ENCODE results near the gene ABCC1.
A peak's percentile ranks its signal among the peaks of the same experiment; 100 is the strongest.
"Not testable (repeated sequence)": the region's sequence is repeated elsewhere in the genome, so short reads cannot be mapped to it uniquely, and the experiment has no call there.

Gene ABCC1

DNA sequence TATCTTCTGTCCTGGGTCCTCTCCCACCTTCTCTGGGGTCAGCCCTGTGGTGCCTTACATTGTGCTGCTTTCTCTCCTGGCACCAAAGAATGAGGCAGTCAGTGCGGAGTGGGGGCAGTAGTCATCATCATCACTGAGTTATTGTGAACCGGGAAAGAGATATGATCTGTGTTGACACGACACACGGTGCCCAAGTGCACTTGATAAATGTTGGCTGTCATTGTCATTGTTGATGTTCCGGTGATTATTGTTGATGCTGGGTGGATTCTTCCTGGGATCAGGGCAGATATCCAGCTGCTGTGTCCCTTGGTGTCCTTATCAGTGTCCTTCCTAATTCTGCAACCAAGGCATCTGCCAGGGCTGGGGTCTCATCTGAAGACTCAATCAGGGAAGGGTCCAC, 152.2 kb downstream of the ABCC1 start:
- DNase-seq (ENCODE audit: low read depth in 1 of 2, low spot score in 1 of 2): no peak
- no peak for TF ChIP-seq JUND (IDR thresholded peaks at IDR 0.05; ENCODE audit: low read depth)
- in situ Hi-C loops (cut with HindIII; ENCODE audit: low pct_unique_long_range_greater_than_20kb, low sequenced_read_pairs): no loop called here

DNA sequence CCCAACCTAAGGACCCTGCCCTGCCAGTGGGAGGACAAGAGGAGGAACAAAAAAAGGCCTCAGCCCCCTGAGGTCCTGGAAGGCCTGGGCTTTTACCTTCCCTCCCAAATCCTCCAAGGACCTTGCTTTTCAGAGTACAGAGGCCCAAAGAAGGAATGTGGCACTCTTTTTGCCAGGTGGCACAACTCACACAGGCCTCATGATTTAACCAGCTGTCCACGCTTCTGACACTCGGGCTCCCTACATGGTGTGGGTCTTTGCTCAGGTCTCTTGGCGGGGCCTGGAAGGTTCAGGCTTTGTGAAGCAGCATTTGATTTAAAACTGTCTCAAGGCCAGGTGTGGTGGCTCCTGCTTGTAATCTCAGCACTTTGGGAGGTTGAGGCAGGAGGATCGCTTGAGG, 153.3 kb downstream of the ABCC1 start:
- TF ChIP-seq JUND (IDR thresholded peaks at IDR 0.05; ENCODE audit: low read depth): no peak
- in situ Hi-C loops (cut with HindIII; ENCODE audit: low pct_unique_long_range_greater_than_20kb, low sequenced_read_pairs): no loop called here
- no peak for DNase-seq (ENCODE audit: low read depth in 1 of 2, low spot score in 1 of 2)

DNA sequence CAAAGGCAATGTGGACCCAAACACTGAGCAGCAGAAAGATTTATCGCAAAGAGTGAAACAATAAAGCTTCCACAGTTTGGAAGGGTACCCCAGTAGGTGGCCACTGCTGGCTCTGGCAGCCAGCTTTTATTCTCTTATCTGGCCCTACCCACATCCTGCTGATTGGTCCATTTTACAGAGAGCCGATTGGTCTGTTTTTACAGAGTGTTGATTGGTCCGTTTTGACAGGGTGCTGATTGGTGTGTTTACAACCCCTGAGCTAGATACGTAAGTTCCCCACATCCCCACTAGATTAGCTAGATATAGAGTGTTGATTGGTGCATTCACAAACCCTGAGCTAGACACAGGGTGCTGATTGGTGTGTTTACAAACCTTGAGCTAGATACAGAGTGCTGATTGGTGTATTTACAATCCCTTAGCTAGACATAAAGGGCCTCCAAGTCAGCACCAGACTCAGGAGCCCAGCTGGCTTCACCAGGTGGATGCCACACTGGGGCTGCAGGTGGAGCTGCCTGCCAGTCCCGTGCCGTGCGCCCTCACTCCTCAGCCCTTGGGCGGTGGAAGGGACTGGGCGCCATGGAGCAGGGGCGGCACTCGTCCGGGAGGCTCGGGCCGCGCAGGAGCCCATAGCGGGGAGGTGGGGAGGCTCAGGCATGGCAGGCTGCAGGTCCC, 154.9 kb downstream of the ABCC1 start:
- in situ Hi-C loops (cut with HindIII; ENCODE audit: low pct_unique_long_range_greater_than_20kb, low sequenced_read_pairs); DNase-seq (ENCODE audit: low read depth in 1 of 2, low spot score in 1 of 2): not testable (repeated sequence)

DNA sequence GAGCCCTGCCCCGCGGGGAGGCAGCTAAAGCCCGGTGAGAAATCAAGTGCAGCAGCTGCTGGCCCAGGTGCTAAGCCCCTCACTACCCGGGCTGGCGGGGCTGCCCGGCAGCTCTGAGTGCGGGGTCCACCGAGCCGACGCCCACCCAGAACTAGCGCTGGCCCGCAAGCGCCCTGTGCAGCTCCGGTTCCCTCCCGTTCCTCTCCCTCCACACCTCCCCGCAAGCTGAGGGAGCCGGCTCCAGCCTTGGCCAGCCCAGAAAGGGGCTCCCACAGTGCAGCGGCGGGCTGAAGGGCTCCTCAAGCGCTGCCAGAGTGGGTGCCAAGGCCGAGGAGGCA, 155.4 kb downstream of the ABCC1 start:
- DNase-seq (ENCODE audit: low read depth in 1 of 2, low spot score in 1 of 2): not testable (repeated sequence)

DNA sequence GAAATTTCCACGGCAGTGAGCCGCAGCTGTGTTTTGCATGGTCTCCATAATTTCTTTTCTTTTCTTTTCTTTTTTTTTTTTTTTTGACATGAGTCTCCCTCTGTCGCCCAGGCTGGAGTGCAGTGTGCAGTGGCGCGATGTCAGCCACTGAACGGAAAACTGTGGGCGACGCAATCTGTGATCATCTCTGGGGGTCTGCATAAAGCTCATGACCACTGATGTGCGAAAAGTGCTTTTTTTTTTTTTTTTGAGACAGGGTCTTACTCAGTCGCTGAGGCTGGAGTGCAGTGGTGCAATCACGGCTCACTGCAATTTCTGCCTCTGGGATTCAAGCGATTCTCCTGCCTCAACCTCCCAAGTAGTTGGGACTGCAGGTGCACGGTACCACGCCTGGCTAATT, 156.2 kb downstream of the ABCC1 start:
- in situ Hi-C loops (cut with HindIII; ENCODE audit: low pct_unique_long_range_greater_than_20kb, low sequenced_read_pairs): no loop called here
- no peak for TF ChIP-seq JUND (IDR thresholded peaks at IDR 0.05; ENCODE audit: low read depth)

More for the DNA sequence above, 155.4 kb downstream of the ABCC1 start:
- in situ Hi-C loops (cut with HindIII; ENCODE audit: low pct_unique_long_range_greater_than_20kb, low sequenced_read_pairs): not testable (repeated sequence)

DNA sequence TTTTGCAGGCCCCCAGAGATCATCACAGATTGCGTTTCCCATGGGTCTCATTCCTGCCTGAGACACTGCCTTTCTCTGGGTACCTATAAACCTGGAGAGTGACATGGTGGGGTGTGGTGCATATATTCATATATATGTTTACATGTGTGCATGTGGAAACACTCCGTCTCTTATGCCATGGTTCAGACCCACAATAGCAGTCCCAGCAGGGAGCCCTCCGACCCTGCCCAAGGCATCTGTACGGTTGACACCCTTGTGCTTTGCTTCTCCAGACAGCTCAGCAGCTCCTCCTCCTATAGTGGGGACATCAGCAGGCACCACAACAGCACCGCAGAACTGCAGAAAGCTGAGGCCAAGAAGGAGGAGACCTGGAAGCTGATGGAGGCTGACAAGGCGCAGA, 157.1 kb downstream of the ABCC1 start:
- TF ChIP-seq JUND (IDR thresholded peaks at IDR 0.05; ENCODE audit: low read depth): no peak
- no peak for DNase-seq (ENCODE audit: low read depth in 1 of 2, low spot score in 1 of 2)
- in situ Hi-C loops (cut with HindIII; ENCODE audit: low pct_unique_long_range_greater_than_20kb, low sequenced_read_pairs): no loop called here

More for the DNA sequence above, 156.2 kb downstream of the ABCC1 start:
- DNase-seq (ENCODE audit: low read depth in 1 of 2, low spot score in 1 of 2): no peak

DNA sequence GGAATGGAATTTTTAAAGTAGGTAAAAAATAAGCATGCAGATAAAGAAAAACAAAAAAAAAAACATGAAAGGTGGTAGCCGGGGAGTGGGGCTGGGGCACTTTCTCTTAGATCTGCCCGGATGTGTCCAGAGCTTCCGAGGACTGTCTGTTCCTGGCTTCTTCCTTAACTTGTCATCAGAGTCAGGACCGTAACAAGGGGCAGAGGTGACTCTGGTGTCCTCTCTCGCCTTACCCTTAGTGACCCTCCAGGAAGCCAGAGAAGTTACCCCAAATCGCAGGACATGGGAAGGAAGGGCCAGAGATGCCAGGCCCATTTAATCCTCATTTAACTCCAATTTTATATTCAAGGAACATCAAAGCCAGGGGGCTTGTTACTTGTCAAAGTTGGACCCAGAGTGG, 158.4 kb downstream of the ABCC1 start:
- in situ Hi-C loops (cut with HindIII; ENCODE audit: low pct_unique_long_range_greater_than_20kb, low sequenced_read_pairs): no loop called here
- no peak for TF ChIP-seq JUND (IDR thresholded peaks at IDR 0.05; ENCODE audit: low read depth)
- DNase-seq (ENCODE audit: low read depth in 1 of 2, low spot score in 1 of 2): no peak

DNA sequence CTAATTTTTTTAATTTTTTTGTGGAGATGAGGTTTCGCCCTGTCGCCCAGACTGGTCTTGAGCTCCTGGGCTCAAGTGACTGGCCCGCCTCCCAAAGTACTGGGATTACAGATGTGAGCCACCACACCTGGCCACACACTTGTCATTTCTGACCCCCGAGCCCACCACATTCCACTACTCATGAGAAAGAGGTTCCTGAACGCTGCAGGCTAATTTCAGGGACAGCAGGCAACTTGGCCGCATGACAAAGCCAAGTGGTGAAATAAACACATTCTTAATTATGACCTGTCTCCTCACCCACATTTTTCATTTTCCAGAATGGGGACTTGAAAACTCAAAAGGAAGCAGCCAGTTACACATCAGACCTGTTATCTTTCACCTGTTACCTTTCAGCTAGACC, 159.3 kb downstream of the ABCC1 start:
- in situ Hi-C loops (cut with HindIII; ENCODE audit: low pct_unique_long_range_greater_than_20kb, low sequenced_read_pairs): no loop called here
- TF ChIP-seq JUND (IDR thresholded peaks at IDR 0.05; ENCODE audit: low read depth): no peak
- DNase-seq (ENCODE audit: low read depth in 1 of 2, low spot score in 1 of 2): no peak

DNA sequence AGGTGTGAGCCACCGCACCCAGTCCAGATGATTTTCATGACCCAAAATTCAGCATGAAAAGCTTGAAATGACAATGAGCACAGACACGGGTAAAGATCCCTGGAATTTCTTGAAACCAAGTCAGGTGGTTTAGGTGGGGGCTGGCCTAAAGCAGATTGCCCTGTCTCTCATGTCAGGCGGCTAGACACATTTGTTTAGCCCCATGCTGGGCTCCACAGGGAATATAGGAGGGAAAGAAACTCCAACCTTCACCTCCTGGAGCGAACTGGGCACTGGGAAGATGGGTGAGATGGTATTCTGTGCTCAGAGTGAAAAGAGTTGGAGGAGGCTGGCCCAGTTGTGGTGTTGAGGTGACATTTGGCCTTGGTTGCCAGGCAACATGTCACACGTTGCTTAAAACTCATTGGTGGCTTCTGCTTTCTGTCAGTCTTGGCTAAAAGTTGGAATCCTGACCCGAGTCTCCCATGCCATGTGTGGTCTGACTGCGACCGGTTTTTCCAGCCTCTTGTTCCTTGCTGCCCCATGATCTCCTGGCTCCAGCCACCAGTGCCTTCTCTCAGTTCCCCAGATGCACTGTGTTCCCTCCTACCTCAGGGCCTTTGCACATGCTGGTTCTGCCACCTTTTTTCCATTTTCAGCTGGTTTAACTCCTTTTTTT, 160.2 kb downstream of the ABCC1 start:
- no peak for TF ChIP-seq JUND (IDR thresholded peaks at IDR 0.05; ENCODE audit: low read depth)
- DNase-seq (ENCODE audit: low read depth in 1 of 2, low spot score in 1 of 2): peak in 1 of 2 experiments; percentile 92
- in situ Hi-C loops (cut with HindIII; ENCODE audit: low pct_unique_long_range_greater_than_20kb, low sequenced_read_pairs): no loop called here

DNA sequence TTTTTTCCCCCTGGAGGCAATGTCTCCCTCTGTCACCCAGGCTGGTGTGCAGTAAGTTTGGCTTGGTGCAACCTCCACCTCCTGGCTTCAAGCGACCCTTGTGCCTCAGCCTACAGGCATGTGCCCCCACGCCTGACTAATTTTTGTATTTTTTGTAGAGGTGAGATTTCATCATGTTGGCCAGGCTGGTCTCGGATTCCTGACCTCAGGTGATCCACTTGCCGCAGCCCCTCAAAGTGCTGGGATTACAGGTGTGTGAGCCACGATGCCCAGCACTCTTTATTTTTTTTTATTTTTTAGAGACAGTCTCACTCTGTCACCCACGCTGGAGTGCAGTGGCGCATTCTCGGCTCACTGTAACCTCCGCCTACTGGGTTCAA, 160.7 kb downstream of the ABCC1 start:
- no peak for DNase-seq (ENCODE audit: low read depth in 1 of 2, low spot score in 1 of 2)
- no peak for TF ChIP-seq JUND (IDR thresholded peaks at IDR 0.05; ENCODE audit: low read depth)
- in situ Hi-C loops (cut with HindIII; ENCODE audit: low pct_unique_long_range_greater_than_20kb, low sequenced_read_pairs): no loop called here

DNA sequence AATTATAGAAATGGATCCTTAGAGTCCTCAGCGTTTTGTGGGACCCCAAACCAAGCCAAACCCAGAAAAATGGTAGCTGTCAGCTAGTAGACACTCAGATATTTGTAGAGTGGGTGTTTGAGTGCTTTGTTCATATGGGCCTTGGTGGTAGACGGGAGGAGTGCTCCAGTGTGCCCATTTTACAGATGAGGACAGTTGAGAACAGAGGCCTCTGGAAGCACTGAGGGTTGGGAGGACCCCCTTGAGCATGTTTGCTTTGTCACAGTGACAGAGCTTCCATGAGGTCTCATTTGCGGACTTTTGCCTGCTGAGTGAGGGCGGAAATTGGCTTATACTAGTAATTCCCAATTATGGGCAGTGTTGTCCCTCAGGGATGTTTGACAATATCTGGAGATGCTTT, 162.2 kb downstream of the ABCC1 start:
- no peak for TF ChIP-seq JUND (IDR thresholded peaks at IDR 0.05; ENCODE audit: low read depth)
- in situ Hi-C loops (cut with HindIII; ENCODE audit: low pct_unique_long_range_greater_than_20kb, low sequenced_read_pairs): no loop called here

DNA sequence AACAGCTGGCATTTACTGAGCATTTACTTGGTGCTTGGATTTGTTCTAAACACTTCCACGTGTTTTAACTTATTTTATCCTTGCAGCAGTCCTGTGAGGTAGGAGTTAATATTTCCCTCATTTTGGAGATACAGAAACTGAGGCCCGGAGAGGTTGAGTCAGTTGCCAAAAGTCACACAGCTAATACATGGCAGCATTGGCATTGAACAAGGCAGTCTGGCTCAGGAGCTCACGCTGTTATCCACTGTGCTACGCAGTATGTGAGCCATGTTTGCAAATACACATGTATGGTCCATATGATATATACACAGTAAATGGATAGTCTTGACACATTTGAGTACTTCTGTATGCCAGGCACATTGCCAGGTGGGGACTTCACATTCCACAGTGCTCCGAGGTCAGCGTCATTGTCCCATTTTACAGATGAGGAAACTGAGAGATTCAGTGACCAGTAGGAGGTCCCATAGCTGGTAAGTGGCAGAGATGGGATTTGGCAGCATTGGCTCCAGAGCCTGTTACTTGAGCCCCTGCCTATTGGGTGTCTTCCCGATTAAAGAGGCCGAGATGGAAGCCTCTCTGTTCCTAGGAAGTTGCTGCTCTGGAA, 163.1 kb downstream of the ABCC1 start:
- no peak for TF ChIP-seq JUND (IDR thresholded peaks at IDR 0.05; ENCODE audit: low read depth)
- DNase-seq (ENCODE audit: low read depth in 1 of 2, low spot score in 1 of 2): no peak
- in situ Hi-C loops (cut with HindIII; ENCODE audit: low pct_unique_long_range_greater_than_20kb, low sequenced_read_pairs): no loop called here

More for the DNA sequence above, 162.2 kb downstream of the ABCC1 start:
- no peak for DNase-seq (ENCODE audit: low read depth in 1 of 2, low spot score in 1 of 2)

DNA sequence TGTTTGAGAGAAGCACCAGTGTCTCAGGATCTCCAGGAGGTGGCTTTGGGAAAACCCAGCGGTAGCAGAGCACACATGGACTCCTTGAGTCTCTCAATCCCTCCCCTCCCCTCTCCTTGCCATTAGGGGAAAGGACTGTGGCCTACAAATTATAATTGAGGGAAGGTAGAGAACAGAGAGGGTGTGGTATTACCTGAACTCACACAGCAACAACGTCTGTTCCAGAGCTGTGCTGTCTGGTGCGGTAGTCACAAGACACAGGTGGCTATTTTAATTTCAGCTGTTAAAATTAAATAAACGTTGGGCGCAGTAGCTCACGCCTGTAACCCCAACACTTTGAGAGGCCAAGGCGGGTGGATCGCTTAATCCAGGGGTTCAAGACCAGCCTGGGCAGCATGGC, 163.7 kb downstream of the ABCC1 start:
- in situ Hi-C loops (cut with HindIII; ENCODE audit: low pct_unique_long_range_greater_than_20kb, low sequenced_read_pairs): no loop called here

More for the DNA sequence above, 163.7 kb downstream of the ABCC1 start:
- TF ChIP-seq JUND (IDR thresholded peaks at IDR 0.05; ENCODE audit: low read depth): no peak
- DNase-seq (ENCODE audit: low read depth in 1 of 2, low spot score in 1 of 2): no peak

Measured in T47D (cell line).